Smooth muscle cell (in vitro differentiated cells): ENCODE measurements around the gene CTTN. TPM values are rescaled to one million over a fixed set of nuclear protein-coding genes. Genes with fewer than 3 reads are reported as not detected.

Source experiments
- DNase-seq: peaks from one replicate; lab custom pipeline; 2025; ENCODE audit not compliant: unreplicated experiment; lab: John Stamatoyannopoulos, UW
- H2AFZ ChIP-seq: fragments of 200-600 bp; sonication (generic); 2 replicates; pipeline ENCODE4 v1.6.0; 2016; ENCODE audit warnings: antibody characterized with exemption, low read depth, mild to moderate bottlenecking
- H3F3A ChIP-seq: fragments of 200-600 bp; sonication (generic); 2 replicates; pipeline ENCODE4 v1.6.0; 2017; ENCODE audit warnings: antibody characterized with exemption, low read depth
- H3K27ac ChIP-seq: fragments of 200-600 bp; sonication (generic); 2 replicates; pipeline ENCODE4 v1.5.1; 2016; ENCODE audit warnings: low read depth, mild to moderate bottlenecking
- H3K27me3 ChIP-seq: fragments of 200-600 bp; sonication (generic); 2 replicates; pipeline ENCODE4 v1.6.1; 2016; ENCODE audit warnings: low read depth, mild to moderate bottlenecking
- H3K36me3 ChIP-seq: fragments of 200-600 bp; sonication (generic); 2 replicates; pipeline ENCODE4 v1.5.1; 2016; ENCODE audit warnings: low read depth
- H3K4me1 ChIP-seq: fragments of 200-600 bp; sonication (generic); 2 replicates; pipeline ENCODE4 v1.5.1; 2016; ENCODE audit warnings: low read depth
- H3K4me2 ChIP-seq: fragments of 200-600 bp; sonication (generic); 2 replicates; pipeline ENCODE4 v1.6.0; 2016; ENCODE audit warnings: mild to moderate bottlenecking
- H3K4me3 ChIP-seq: fragments of 200-600 bp; sonication (generic); 2 replicates; pipeline ENCODE4 v1.5.1; 2016; ENCODE audit warnings: mild to moderate bottlenecking
- H3K79me2 ChIP-seq: fragments of 200-600 bp; sonication (generic); 2 replicates; pipeline ENCODE4 v1.6.0; 2016; ENCODE audit warnings: low read depth, mild to moderate bottlenecking
- H3K9ac ChIP-seq: fragments of 200-600 bp; sonication (generic); 2 replicates; pipeline ENCODE4 v1.6.0; 2016; ENCODE audit warnings: low read depth
- H3K9me3 ChIP-seq: fragments of 200-600 bp; sonication (generic); replicated peaks from 2 replicates; pipeline ENCODE4 v1.5.1; 2016; ENCODE audit warnings: low read depth
- H4K20me1 ChIP-seq: fragments of 200-600 bp; sonication (generic); 2 replicates; pipeline ENCODE4 v1.6.0; 2016; ENCODE audit warnings: low read depth
- WGBS: methylation state at CpG from one replicate; pipeline ENCODE4 v1.1.7; 2016; ENCODE audit warnings: low lambda C conversion rate; 5-methylcytosine and 5-hydroxymethylcytosine counted together
- polyA plus RNA-seq: library from polyadenylated mRNA; unstranded; fragments of >200 nt; fragmentation: Nextera tagmentation; extraction: Ambion mirVana; gene quantifications from 2 replicates; pipeline ENCODE4 v1.2.1, GENCODE V29; 2016
- total RNA-seq: library from RNA; depleted of rRNA; stranded (reverse); fragments of >200 nt; gene quantifications from 2 replicates; pipeline ENCODE4 v1.2.3, GENCODE V29; 2014
- TF ChIP-seq, protein P1 (sequence below): fragments of 200-600 bp; sonication (generic); IDR thresholded peaks from 2 replicates; pipeline ENCODE4 v1.5.1; 2017; ENCODE audit warnings: borderline replicate concordance, mild to moderate bottlenecking, antibody characterized with exemption; ENCODE audit not compliant: insufficient read depth, poor library complexity, severe bottlenecking

The CTTN gene
- total and polyA plus RNA-seq, 2 experiments from 2014 or later, result 64.7 to 173 TPM

DNA sequence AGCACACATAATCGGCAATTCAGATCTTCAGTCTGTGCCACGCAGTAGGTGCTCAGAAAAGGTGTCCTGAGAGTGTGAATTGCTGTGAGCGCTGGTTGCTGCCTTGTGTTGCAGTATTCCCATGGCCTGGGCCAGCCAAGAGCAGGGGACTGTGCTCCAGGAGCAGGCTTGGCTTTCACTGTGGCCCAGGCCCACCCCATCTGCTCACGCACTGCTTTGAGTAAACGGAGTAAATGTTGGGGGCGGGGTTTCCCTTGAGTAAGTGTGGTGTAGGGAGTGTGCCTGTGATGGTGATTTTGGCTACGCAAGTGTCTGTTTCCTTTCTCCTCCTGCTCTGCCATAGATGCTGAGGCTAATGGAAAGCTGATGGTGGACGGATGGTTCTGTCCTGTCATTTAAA, 2.3 kb downstream of the CTTN start:
- TF ChIP-seq, protein P1, sequence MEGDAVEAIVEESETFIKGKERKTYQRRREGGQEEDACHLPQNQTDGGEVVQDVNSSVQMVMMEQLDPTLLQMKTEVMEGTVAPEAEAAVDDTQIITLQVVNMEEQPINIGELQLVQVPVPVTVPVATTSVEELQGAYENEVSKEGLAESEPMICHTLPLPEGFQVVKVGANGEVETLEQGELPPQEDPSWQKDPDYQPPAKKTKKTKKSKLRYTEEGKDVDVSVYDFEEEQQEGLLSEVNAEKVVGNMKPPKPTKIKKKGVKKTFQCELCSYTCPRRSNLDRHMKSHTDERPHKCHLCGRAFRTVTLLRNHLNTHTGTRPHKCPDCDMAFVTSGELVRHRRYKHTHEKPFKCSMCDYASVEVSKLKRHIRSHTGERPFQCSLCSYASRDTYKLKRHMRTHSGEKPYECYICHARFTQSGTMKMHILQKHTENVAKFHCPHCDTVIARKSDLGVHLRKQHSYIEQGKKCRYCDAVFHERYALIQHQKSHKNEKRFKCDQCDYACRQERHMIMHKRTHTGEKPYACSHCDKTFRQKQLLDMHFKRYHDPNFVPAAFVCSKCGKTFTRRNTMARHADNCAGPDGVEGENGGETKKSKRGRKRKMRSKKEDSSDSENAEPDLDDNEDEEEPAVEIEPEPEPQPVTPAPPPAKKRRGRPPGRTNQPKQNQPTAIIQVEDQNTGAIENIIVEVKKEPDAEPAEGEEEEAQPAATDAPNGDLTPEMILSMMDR, result no peak
- no peak overlapping the region for H2AFZ ChIP-seq
- no peak overlapping the region for H3K4me3 ChIP-seq
- H3K27ac ChIP-seq, result peak overlapping the region; percentile 94
- peak overlapping the region; percentile 96 for H3K4me2 ChIP-seq
- peaks cover 18% of the 10 kb centered on the region for H3K4me1 ChIP-seq
- peaks cover 84% of the 10 kb centered on the region for H3K79me2 ChIP-seq
- peak overlapping the region; percentile 65 for H3K9ac ChIP-seq
- no peak for DNase-seq
- peaks cover 58% of the 10 kb centered on the region for H4K20me1 ChIP-seq
- no peaks in the 10 kb centered on the region for H3K27me3 ChIP-seq
- peaks cover 8% of the 10 kb centered on the region for H3K36me3 ChIP-seq
- H3F3A ChIP-seq, result no peaks in the 10 kb centered on the region
- H3K9me3 ChIP-seq, result no peaks in the 10 kb centered on the region
- WGBS, result 80% methylated on average over 8 of the region's 8 CpGs

DNA sequence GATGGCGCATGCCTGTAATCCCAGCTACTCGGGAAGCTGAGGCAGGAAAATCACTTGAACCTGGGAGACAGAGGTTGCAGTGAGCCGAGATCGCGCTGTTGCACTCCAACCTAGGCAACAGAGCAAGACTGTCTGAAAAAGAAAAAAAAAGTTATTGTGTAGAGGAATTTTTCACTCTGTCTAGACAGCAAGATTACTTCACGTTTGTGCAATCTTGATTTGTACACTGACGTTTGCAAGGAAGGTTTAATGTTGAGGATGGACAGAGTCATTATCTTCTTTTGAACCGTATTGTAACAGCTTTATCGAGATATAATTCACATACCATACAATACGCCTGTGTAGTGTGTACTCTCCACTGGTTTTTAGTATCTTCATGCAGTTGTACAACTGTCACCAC, 3.7 kb downstream of the CTTN start:
- Histone ChIP-seq H3F3A (no peaks in the 10 kb centered on the region), H3K36me3 (peaks cover 10% of the 10 kb centered on the region), H3K4me2 (no peak overlapping the region), H3K4me3 (no peak overlapping the region), H3K79me2 (peaks cover 90% of the 10 kb centered on the region), H3K27me3 (no peaks in the 10 kb centered on the region), H3K9ac (peak overlapping the region; percentile 33), H3K27ac (peak overlapping the region; percentile 94), H4K20me1 (peaks cover 72% of the 10 kb centered on the region), H3K4me1 (peaks cover 18% of the 10 kb centered on the region), H2AFZ (no peak overlapping the region), H3K9me3 (no peaks in the 10 kb centered on the region)
- no peak for DNase-seq
- 77% methylated on average over 10 of the region's 10 CpGs for WGBS
- TF ChIP-seq, protein P1, result no peak

DNA sequence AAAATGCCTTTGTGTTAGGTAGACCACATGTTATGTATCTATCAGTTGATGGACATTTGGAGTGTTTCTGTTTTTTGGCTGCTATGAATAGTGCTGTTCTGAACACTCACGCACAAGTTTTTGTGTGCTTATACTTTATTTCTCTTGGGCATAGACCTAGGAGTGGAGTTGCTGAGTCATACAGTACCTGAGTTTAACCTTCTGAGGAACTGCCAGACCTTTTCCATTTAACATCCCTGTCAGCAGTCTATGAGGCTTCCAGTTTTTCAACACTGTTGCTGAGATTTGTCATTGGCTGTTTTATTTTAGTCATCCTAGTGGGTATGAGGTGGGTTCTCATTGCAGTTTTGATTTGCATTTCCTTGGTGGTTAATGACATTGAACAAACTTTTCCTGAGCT, 4.4 kb downstream of the CTTN start:
- Histone ChIP-seq H3F3A (no peaks in the 10 kb centered on the region), H3K4me2 (no peak overlapping the region), H3K9me3 (no peaks in the 10 kb centered on the region), H3K9ac (peak overlapping the region; percentile 33), H3K27ac (peak overlapping the region; percentile 94), H3K36me3 (peaks cover 17% of the 10 kb centered on the region), H4K20me1 (peaks cover 78% of the 10 kb centered on the region), H2AFZ (no peak overlapping the region), H3K27me3 (no peaks in the 10 kb centered on the region), H3K79me2 (peaks cover 94% of the 10 kb centered on the region), H3K4me1 (peaks cover 18% of the 10 kb centered on the region), H3K4me3 (no peak overlapping the region)
- DNase-seq, result no peak
- 92% methylated on average over 1 of the region's 1 CpG for WGBS
- TF ChIP-seq, protein P1, result no peak

DNA sequence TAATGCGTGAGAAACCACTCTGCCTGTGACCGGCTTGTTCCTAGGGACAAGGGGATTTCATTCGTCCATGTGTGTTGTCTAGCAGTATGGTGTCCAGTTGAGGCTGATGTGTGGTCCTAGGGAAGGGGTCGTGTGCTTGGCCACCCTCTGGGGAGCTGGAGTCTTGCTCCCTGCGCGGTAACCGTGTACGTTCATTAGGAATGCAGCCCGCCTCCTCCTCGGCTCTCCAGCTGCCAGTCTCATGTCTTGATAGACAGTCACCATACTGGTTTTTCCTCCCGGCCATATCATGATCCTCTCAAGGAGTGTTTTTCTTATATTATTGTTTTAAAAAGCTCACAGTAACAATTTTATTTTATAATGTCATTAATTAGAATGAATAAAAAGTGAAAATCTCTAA, 5.9 kb downstream of the CTTN start:
- H3K27me3 ChIP-seq, result no peaks in the 10 kb centered on the region
- no peak overlapping the region for H3K4me3 ChIP-seq
- peaks cover 94% of the 10 kb centered on the region for H4K20me1 ChIP-seq
- DNase-seq, result no peak
- no peak overlapping the region for H3K9ac ChIP-seq
- H3K79me2 ChIP-seq, result peaks cover 85% of the 10 kb centered on the region
- WGBS, result 83% methylated on average over 11 of the region's 11 CpGs
- H3K27ac ChIP-seq, result peak overlapping the region; percentile 54
- H3K9me3 ChIP-seq, result no peaks in the 10 kb centered on the region
- H3K36me3 ChIP-seq, result peaks cover 28% of the 10 kb centered on the region
- no peak overlapping the region for H3K4me2 ChIP-seq
- TF ChIP-seq, protein P1, result no peak
- H3F3A ChIP-seq, result no peaks in the 10 kb centered on the region
- no peak overlapping the region for H2AFZ ChIP-seq
- peaks cover 18% of the 10 kb centered on the region for H3K4me1 ChIP-seq
